ENCODE data around the gene AGTRAP. TPM values are rescaled to one million over a fixed set of nuclear protein-coding genes. Genes with fewer than 3 reads are reported as not detected.

AGTRAP gene
- total and polyA plus RNA-seq, 2 of the 8 experiments (the other 6 are each of a cell fraction or from before 2014, with no cell fraction given), result 69.7 to 192 TPM

GRCh38 chr1:11764519-11764918, 28.6 kb downstream of the AGTRAP start:
- Histone ChIP-seq H3K79me1 (ENCODE audit: low read depth, low read length) (no peaks in the 10 kb centered on the region), H3K9ac (replicated peaks in 1 of 4; ENCODE audit: extremely low read depth in 1 of 4, low read depth in 3 of 4, low read length in 3 of 4) (no peak overlapping the region), H3K23me2 (ENCODE audit: low read depth, low read length) (peaks cover 3% of the 10 kb centered on the region; the same call in 1 of the 2 replicates), H3K9me3 (ENCODE audit: insufficient read depth in 2 of 2, low read depth in 1 of 2, low read length in 1 of 2) (peaks cover 0 to 5% of the 10 kb centered on the region in 2 experiments; a peak in 1 of 4 replicates), H3K14ac (ENCODE audit: insufficient read length) (no peak overlapping the region), H4K20me1 (replicated peaks in 1 of 2; ENCODE audit: control insufficient read depth in 1 of 2, insufficient read depth in 2 of 2, low read length in 2 of 2) (no peaks in the 10 kb centered on the region), H2BK5ac (ENCODE audit: low read depth, low read length) (no peak overlapping the region), H3K4me3 (ENCODE audit: extremely low read depth in 1 of 4, insufficient read depth in 2 of 4, low read depth in 3 of 4, low read length in 4 of 4) (no peak overlapping the region), H4K5ac (ENCODE audit: insufficient read length, low read depth, low read length) (no peak overlapping the region), H2BK20ac (ENCODE audit: low read length) (no peak overlapping the region), H3K23ac (ENCODE audit: insufficient read length) (no peak overlapping the region), H2BK120ac (replicated peaks; ENCODE audit: low read depth, low read length) (no peak overlapping the region), H3K4me2 (ENCODE audit: insufficient read depth in 1 of 2, low read depth in 2 of 2, low read length in 2 of 2) (no peak overlapping the region), H2BK15ac (ENCODE audit: low read length) (no peak overlapping the region), H3K79me2 (ENCODE audit: control insufficient read depth in 1 of 2, insufficient read depth in 2 of 2, low read length in 2 of 2) (no peaks in the 10 kb centered on the region), H3K4ac (replicated peaks; ENCODE audit: insufficient read length, low read depth, low read length) (no peak overlapping the region), H3K36me3 (ENCODE audit: control insufficient read depth in 2 of 4, insufficient read depth in 4 of 4, low read length in 3 of 4) (no peaks in the 10 kb centered on the region), H3K4me1 (replicated peaks in 1 of 4; ENCODE audit: control insufficient read depth in 3 of 4, insufficient read depth in 4 of 4, low read length in 3 of 4) (peaks cover 0 to 16% (median 10%) of the 10 kb centered on the region in 4 experiments; a peak in 6 of 7 replicates), H2AK5ac (ENCODE audit: low read depth, low read length) (no peak overlapping the region), H3K18ac (ENCODE audit: extremely low read depth, low read length) (no peak overlapping the region), H4K8ac (ENCODE audit: extremely low read depth, insufficient read depth, low read length) (no peak overlapping the region), H2BK12ac (ENCODE audit: low read depth, low read length) (no peak overlapping the region), H3K56ac (replicated peaks; ENCODE audit: insufficient read length, low read depth, low read length) (no peak overlapping the region), H2AFZ (ENCODE audit: low read length) (no peak overlapping the region), H3K27ac (ENCODE audit: low read depth, low read length) (no peak overlapping the region), H4K91ac (replicated peaks; ENCODE audit: insufficient read length, low read length) (no peak overlapping the region), H3K27me3 (replicated peaks in 1 of 4; ENCODE audit: control insufficient read depth in 3 of 4, extremely low read depth in 1 of 4, insufficient read depth in 3 of 4, low read length in 3 of 4) (peaks cover 7 to 40% (median 30%) of the 10 kb centered on the region in 4 experiments)
- DNase-seq (ENCODE audit: low read depth in 1 of 2, low spot score in 2 of 2) (no peak), FAIRE-seq (no peak)
- no peak for TF ChIP-seq CREB1 (IDR thresholded peaks at IDR 0.05)
- no peak for TF ChIP-seq BCL11A (IDR thresholded peaks at IDR 0.05; ENCODE audit: low read depth in 2 of 2, low read length in 2 of 2)
- no peak for TF ChIP-seq HDAC2 (IDR thresholded peaks at IDR 0.05; ENCODE audit: borderline replicate concordance in 1 of 2, low read depth in 2 of 2, low read length in 2 of 2)
- no peak for TF ChIP-seq SUZ12 (IDR thresholded peaks at IDR 0.05; ENCODE audit: low read length)
- TF ChIP-seq CHD2 (IDR thresholded peaks at IDR 0.05; ENCODE audit: low read length), result no peak
- no peak for TF ChIP-seq NRF1 (IDR thresholded peaks at IDR 0.05; ENCODE audit: low read depth, low read length)
- TF ChIP-seq TAF1 (IDR thresholded peaks at IDR 0.05; ENCODE audit: low read depth, low read length), result no peak
- no peak for TF ChIP-seq NANOG (IDR thresholded peaks at IDR 0.05; ENCODE audit: insufficient read depth, low read depth, low read length, poor library complexity, severe bottlenecking)
- ChIA-PET CTCF (ENCODE audit: partially characterized antibody) (interaction anchor here (1.3 to 3.4 kb wide), 4 partner anchors 14 to 71 kb away, joined by 3 to 21 read pairs (median 6); no protein-coding TSS in a partner anchor), POLR2A (ENCODE audit: partially characterized antibody) (interaction anchor here (0.6 to 4.3 kb wide), 5 partner anchors 11 to 212 kb away, joined by 3 to 21 read pairs (median 3); no protein-coding TSS in a partner anchor)
- 88% methylated on average over 7 of the region's 7 CpGs; no CpG with 5 or more reads in 1 of the 2 experiments for whole genome bisulfite sequencing, 2 experiments (ENCODE audit: extremely low coverage in 1 of 2, insufficient coverage in 1 of 2, insufficient read length in 1 of 2, insufficient replicate concordance in 2 of 2, low coverage in 1 of 2, low lambda C conversion rate in 2 of 2, missing lambda C conversion rate in 1 of 2)

All from H1 (cell line).